GM21576 (cell line): ENCODE results near the gene SYT7.

ENCODE experiments used
- ATAC-seq: cut with Tn5 transposase; IDR thresholded peaks from one replicate; pipeline ENCODE4 v1.9.1; 2021; ENCODE audit warnings: mild to moderate bottlenecking, moderate library complexity; ENCODE audit not compliant: unreplicated experiment

Gene SYT7

DNA sequence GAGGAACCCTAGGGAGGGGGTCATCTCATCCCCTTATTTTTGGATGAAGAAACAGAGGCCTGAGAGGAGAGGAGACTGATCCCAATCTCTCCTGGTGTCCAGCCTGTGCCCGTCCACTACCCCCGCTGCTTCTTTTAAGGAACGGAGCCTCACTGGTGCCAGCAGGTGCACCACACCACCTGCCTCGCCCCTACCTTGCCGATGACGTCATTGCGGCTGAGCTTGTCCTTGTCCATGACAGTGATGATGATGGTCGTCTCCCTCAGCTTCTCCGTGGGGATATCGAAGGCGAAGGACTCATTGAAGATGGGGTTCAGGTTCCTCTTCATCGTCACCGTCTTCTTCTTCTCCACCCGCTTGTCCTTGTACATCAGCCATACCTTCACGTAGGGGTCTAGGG lies 58.0 kb downstream of the SYT7 start:
- no peak for ATAC-seq

DNA sequence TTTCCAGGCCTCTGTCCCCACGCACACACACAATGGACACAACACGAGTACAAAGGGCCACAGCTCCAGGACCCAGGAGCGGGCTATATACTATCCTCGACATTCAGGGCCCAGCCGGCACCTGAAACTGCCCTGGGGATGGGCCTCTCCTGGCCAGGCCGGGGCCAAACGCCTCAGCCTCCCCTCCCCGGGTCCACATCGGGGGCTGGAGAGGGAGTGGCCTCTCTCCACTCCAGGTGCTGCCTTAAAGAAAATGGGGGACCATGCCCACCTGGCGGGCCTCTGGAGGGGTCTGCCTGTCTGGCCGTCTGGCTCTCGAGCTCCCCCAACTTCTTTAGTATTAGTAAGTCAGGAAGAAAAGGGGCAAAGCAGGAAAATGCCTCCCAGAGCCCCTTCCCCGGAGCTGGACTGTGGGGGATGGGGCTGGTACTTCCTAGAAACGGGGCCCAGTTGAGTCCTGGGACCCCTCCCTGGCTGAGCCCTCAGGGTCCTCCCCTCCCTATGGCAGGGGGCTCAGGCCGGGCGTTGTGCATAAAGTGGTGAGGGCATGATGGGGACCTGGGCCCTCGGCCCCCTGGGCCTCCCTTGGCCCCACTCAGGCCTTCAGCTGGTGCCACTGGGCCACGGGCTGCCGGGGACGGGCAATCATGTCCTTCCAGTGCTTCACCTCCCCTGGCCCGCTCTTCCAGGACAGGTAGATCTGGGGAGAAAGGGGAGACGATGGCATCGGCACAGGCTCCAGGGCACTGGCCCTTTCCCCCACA lies 62.7 kb downstream of the SYT7 start:
- ATAC-seq = no peak

DNA sequence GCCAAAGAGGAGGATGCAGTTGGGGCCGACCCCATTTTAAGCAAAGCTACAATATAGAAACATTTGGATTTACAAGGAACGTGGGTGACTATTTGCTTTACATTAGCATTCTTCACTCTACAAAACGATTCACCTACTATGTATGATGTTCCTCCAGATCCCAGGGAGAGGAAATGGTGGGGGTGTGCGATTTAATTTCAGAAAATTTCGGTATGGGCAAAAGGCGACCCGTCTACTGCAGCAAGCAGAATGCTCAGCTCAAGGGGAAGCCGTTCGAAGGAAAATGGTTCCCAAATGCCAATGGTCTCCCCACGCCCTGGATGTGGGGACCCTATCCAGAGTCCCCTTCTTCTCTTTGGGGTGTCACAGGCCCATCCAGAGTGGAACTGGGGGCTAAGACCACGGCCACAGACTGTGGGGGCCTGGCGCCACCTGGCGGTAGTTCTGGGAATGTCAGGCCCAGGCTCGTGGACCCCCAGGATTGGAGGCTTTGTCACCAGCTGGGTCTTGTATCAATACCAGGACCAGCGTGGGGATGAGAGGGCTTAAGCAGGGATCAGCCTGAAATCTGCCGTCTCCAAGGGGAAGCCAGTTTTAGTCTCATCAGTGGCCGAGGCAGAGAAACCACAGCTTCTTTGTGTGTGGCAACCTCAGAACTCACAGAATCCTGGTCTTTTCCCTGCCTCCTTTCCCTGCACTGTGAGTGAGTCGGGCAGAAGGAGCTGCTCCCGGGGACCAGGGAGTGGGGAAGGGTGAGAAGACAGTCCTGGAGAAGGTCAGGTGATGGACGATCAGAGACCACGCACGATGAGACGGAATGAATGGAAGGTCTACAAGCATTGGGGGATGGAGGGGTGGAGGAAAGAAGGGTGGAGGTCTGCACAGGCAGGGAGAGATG lies 64.0 kb downstream of the SYT7 start:
- no peak for ATAC-seq

DNA sequence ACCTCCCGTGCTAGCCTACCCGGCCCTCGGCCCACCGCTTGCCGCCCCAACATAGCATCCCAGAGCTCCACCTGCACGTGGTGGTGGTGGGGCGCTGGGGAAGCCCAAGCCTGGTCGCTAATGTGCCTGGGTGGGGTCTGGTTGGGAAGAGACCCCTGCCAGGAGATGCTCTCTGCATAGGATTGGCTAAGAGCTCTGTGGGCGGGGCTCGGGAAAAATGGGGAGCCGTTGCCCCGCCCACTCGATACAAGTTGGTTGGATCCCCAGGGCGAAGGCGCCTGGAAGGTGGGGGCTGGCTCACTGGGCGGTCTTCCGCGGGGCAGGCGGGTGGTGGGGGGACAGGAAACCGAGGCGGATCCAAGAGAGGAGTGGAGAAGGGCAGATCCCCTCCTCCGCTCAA lies 64.7 kb downstream of the SYT7 start:
- ATAC-seq = no peak

DNA sequence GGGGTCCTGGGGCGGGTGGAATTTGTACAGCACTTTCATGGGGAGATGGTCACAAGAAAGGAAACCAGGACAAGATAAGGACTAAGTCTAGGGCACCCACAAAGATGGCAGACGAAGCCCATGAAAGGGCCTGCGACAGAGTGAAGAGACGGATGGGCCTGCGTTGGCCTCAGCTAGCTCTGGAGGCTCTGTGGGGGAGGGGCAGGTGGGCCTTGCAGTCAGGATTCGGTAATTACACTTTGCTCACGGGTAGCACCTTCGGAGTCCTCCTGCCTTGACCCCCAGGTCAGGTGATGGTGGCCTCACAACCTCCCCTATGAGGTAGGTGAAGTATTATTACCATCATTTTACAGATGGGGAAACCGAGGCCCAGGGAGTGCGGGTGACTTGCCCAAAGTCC lies 65.2 kb downstream of the SYT7 start:
- ATAC-seq = no peak

DNA sequence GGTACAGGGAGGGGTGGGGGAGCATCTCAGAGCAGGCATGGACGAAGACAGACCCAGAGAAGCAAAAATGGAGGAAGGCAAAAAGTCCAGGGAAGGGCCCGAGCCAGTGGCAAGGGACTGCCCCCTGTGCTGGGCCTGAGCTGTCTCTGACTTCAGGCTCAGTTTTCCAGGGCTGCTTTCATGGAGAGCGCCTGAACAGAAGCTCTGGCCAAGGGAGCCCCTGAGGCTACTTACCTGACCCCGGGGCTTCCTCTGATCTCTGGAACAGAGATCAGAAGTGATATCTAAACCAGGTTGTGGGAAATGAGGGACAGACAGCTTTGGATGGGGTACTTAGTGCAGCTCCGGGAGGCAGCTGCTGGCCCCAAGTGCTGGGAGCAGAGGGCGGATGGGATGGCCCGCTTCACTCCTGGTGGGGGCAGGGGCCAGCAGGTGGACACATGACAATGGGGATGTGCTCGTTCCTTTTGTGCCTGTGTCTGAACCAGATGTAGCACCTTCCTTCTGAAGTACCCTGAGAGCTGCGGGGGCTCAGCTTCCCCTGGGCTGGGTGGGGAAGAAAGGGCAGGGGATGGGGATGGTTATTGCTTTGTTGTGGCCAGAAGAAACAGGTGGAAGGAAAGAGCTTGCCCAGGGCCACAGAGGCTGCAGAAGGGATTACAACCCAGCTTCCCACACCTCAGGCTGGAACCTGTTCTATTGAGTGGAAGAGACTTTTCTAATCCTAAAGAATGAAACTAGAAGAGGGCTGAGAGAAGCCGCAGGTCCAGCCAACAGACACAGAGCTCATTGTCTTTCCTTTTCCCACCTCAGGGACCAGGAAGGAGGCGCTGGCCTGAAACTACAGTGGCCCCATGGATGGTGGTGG lies 66.6 kb downstream of the SYT7 start:
- ATAC-seq = no peak

DNA sequence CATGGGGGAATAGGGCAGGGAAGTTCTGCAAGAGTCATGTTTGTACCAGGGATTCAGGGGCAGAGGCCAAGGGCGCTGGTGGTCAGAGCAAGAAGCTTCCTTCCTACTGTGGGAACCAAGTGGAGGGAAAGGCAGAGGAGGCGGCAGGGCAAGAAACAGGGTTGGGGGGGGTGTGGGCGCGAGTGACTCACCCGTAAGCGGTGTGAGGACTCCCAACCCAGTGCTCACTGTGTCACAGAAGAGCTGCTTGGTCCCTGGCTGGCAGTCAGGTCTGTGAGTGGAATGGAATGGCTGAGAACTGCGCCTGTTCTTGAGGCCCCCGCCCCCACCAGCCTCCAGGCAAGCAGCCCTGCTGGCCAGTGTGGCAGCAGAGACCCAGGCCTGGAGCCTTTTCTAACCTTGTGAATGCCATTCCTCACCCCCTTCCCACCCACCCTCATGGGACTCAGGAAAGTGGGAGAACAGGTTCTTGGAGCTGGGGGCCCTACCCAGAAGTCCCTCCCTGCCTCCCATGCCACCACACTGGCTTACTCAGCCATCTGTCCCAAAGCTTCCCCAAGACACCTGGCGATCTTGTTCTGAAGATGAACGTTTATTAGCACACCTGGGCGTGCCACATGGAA lies 67.6 kb downstream of the SYT7 start:
- no peak for ATAC-seq

DNA sequence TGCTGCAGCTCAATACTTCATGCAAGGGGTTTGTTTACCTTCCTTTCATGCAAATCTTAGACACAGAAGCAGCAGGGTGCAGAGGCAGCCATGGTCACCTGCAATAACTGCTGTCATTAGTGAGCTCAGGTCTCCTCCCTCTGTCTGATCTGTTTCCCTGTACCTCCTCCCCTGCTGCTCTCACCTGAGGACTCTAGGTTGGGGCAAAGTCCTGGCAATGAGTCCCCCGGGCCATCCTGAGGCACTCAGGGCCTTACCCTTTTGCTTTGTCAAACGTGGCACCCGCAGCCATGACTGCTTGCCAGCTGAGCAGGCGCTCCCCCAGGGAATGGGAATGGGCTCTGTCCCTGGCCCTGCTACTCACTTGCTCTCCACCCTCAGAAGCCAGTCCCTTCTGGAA lies 68.4 kb downstream of the SYT7 start:
- no peak for ATAC-seq

DNA sequence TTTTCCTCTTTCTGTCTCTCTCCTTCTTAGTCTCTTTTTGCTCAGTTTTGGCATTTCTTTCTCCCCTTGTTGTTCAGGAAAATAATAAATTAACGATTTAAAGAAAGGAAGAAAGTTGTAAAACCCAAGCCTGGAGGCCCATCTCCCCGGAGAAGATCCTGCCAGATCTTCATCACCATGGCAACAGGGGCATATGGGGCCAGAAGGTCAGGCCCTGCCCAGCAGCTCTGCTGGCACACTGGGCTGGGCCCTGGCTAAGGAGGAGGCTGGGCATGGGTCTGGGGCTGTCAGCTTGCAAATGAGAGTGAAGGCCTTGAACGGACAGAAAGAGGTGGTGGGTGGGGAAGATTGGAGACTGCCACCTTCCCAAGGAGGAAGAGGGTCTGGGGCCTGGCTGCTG lies 69.5 kb downstream of the SYT7 start:
- ATAC-seq = no peak

DNA sequence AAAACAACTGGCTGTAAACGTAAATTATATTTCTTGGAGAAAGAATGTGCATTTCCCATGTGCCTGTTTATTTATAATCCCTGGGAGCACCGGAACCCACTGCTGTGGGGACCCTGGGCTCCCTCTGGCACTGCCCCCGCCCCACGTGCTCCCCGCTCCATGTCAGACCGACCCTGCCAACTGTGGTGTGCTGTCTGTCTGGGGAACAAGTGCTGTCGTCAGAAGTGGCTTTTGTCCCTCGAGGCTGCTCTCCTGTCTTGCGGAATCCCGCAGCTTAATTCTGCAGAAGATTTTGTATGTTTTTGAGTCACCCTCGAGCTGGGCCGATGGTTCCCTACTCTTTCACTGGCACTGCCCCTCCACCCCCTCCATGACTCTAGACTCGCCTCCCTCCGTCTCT lies 69.9 kb downstream of the SYT7 start:
- no peak for ATAC-seq

DNA sequence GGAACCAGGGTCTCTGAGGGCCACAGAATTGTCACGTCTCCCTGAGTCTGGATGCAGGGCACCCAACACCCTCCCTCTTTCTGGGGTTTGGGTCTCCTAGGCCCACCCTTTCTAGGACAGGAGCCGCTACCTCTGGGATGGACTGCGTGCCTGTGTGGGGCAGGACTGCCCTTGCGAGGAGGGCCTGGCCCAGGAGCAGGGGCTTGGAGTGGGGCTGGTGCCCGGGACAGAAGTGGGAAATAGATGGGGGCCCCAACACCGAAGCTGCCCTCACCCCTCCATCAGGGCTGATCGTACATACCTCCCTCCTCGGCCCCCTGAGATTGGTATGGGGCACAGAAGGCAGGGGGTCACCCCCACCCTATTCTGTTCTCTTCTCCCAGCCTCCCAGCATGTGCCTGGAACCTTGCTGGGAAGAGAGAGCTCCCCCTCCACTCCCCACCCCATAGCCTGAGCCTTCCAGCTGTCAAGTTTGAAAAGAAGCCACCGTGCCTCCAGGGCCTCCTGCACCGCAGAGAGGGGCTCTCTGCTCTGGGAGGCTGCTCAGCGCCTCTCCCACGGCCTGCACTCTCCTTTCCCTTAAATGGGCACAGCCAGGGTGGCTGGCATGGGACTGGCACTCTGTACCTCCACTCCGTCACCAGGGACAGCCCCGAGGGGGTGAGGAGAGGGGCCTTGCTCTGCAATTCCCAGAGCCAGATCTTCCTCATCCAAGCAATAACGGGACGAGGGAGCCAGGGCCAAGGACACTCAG lies 70.5 kb downstream of the SYT7 start:
- no peak for ATAC-seq

DNA sequence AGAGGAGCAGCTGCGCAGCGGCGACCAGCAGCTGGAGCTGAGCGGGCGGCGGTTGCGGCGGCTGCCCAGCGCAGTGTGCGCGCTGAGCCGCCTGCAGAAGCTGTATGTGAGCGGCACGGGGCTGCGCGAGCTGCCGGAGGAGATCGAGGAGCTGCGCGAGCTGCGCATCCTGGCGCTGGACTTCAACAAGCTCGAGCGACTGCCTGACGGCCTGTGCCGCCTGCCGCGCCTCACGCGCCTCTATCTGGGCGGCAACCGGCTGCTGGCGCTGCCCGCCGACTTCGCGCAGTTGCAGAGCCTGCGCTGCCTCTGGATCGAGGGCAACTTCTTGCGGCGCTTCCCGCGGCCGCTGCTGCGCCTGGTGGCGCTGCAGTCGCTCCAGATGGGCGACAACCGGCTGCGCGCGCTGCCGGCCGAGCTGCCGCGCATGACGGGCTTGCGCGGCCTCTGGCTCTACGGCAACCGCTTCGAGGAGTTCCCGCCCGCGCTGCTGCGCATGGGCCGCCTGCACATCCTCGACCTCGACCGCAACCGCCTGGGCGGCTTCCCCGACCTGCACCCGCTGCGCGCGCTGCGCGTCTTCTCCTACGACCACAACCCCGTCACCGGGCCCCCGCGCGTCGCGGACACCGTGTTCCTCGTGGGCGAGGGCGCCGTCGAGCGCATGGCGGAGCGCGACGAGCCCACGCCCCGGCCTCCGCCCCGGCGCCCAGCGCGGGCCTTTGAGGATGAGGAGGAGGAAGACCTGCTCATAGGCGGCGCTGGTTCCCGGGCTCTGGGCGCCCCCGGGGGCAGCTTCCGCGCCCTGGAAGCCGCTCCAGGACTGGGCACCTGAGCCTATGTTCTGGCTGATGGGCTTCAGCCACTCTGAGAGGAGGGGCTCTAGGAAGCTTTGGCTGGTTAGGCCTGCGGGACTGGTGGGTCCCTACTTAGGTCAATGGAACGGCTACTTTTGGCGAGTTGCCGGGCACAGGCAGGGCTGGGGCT lies 71.5 kb downstream of the SYT7 start:
- ATAC-seq = peak; percentile 64

DNA sequence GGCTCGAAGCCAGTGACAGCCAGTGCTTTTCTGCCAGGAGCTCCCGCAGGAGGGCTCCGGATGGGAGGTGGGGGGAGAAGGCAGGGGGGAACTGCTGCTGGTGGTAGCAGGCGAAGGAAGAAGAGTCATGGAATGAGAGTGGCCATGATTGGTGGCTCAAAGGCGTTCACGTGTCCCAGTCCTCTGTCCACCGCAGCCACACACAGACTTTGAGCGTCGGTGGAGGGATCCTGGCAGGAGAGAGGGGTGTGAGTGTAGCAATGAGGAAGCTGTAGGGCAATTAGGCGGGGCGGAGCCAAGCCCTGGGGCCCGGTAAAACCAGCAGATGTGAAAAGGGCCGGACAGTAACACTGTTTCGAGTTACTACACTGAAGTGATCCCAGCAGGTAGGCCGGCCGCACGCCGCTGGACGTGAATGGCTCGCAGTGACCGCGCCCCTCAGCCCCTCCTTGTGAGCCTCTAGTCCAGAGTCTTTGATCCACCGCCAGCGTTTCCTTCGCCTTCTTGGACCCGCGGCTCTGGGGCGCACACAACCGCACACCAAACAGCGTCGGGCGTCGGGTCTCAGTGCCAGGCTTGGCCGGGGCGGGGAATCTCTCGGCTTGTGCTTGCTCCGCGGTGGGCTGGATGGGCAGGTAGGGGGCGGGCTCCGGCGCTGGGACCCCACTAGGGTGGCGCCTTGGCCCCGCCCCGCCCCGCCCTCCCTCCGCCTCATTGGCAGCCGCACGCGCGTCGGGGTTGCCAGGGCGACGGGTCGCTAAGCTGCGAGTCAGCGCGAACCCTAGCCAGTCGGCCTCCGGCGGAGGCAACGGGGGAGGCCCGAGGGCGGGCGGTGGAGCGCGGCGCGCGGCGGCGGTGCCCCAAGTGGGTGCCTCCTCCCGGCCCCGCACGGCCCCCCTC lies 72.7 kb downstream of the SYT7 start, which contains the start of gene LRRC10B:
TSS of gene LRRC10B (plus strand) at position 788 of the 900 bp plus-strand sequence. CDS start 250 bp downstream, outside the sequence.
- no peak for ATAC-seq

DNA sequence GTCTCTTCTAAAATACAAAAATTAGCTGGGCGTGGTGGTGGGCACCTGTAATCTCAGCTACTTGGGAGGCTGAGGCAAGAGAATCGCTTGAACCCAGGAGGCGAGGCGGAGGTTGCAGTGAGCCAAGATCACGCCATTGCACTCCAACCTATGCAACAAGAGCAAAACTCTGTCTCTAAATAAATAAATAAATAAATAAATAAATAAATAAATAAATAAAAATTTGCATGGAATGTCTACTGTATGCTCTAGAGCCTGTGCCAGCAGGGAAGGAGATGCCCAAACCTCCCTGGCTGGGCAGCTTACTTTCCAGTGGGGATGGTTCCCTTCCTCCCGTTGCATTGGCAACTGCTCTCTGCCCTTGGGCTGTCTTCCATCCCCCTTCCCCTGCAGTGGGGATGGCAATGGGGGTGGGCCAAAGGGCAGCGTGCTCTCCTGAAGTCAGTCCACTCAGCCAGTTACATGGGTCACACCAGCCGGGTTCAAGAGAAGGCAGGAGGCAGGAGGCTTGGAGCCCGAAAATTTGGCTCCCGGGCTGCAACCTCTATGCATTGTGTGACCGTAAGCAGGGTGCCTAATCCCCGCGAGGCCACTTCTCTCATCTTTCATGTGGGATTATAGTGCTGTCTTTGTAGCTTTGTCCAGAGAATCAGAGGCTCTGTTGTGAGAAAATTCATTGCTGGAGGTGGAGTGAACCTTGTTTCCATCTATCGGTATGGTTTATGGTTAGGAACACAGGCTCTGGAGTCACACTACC lies 73.7 kb downstream of the SYT7 start:
- no peak for ATAC-seq

DNA sequence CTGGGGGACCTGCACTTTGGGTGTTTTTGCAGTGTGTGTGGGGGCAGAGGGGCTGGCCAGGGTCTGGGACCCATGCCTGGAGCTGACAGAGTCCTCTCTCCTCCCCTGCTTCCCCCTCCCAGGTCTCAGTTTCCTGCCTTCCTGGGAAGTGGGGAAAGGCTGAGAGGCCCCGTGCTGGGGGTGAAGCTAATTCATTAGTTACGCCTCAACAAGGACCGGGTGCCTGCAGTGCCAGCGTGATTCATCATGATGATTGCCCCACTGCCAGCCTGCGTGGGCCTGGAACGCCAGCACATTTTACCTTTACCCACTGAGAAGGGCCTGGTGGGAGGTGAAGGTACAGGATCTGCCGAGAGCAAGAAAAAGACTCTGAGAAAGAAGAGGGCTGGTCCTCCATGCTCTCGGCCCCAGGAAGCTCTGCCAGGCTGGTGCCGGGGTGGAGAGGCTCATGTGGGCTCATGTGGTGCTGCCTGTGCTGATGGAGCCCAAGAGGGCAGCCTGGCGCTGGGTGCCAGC lies 75.2 kb downstream of the SYT7 start:
- no peak for ATAC-seq

DNA sequence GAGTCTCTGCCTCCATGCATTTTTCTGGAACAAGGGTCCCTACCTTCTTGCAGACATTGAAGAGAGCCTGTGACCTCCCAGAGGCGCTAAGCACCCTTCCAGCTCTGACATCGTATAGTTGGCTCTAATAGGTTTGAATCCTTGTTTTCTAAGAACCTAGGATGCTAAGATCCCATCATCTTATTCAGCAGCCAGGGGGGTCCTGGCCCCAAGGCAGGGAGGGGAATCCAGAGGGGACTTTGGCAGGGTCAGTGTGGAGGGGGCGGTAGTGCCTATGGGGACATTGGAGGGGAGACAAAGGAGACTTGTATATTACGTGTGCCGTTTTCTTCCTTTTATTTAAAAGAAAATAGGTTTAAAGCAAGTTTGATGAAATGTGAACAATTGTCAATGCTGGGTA lies 75.8 kb downstream of the SYT7 start:
- no peak for ATAC-seq
